Measurements from ENCODE around the gene LPCAT3.
A peak's percentile ranks its signal among the peaks of the same experiment; 100 is the strongest.

LPCAT3 gene

DNA sequence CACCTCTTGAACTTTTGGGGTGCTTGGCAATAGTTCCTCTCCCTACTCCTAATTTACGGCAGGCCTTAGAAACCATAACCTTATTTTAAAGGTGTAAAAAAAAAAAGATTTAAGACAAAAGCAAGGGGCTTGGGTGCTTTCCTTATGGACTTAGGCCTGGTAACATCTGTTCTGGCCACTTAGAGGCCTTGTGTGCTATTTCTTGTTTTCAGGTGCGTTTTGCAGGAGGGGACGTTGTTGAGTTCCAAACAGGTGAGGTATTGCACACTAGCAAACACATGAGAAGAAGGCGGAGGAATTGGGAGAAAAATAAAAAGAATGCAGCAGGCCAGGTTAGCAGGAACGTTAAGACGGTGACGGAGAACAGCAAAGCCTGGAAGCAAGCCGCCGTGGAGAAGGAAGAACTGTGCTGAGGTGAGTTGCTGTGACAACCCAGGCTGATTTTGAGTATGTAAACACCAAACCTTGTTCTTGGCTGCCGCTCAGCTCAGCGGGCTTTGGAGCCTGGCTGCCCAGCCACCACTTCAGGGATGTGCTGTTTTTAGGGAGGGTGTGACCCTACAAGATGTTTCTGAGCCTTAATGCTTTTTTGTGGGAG is 30.2 kb downstream of the LPCAT3 start:
- no peak for DNase-seq

DNA sequence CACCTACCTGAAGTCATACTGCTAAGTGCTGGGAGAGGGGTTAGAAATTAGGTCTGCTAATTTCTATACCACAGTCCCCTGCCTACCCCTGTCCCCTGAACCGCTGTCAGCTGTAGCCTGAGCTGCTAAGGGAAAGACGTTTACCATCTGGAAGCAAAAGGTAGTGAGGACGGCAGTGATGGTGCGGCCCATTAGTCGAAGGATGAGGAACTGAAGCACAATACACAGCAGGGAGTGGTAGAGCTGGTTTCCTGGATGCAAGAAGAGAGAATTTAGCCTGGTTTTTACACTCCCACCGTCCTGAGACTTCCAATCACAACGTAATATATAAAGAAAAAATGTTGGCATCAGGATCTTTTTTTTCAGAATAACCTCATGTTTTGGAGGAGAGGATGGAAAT is 35.7 kb downstream of the LPCAT3 start:
- DNase-seq: no peak

DNA sequence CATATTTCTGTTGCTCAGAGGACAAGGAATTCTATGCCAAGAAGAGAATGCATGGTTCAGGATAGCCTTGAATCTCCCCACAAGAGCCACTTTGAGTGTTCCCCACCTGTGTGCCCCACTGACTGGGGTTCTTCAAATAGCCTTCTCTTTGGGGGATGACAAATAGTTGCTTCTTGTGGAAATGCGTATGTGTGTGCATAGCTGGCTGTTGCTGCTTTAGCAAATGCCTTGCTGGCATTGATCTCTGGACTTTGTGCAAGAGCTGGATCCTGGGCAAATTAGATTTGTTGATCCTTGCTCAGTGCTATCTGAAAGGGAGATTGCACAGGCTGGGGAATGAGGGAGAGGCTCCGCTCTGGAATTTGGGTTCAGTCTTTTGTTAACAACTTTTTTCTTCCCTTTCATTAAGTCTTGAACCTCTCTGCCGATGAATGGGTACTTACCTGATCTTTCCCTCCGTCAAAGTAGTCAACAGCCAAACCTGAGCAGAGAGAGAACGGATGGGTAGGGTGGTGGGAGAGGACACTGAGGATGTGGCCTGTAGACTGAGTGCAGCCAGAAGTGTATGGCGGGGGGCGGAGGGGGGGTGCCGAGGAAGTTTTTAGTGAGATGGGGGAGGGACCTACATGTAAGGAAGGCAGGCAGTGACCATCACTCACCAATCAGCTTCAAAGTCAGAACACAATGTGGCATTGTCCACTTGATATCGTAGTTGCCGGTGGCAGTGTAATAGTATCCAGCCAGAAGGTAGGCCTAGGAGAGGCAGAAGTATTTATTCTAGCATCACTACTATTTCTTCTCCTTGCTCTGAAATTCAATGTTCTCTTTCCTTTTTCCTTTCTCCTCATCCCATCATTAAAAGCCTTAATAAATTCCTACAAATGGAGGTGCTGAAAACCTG is 36.9 kb downstream of the LPCAT3 start:
- no peak for DNase-seq

DNA sequence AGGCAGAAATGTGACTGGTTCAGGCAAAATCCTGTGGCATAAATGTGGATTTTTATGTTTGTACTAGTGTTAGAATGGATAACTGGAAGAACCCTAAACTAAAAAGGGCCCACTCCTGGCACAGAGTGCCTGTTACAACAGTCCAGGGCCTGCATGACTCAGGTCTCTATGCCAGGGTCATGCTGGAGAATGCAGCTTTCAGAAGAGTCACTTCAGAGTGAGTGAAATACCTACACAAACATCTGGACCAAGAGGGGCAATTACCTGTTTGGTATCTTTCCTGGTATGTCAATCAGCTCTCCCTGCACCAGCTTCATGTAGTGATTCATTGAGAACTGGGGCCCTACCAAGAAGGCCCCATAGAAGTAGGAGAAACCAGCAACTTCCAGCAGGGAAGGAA is 37.5 kb downstream of the LPCAT3 start:
- no peak for DNase-seq

DNA sequence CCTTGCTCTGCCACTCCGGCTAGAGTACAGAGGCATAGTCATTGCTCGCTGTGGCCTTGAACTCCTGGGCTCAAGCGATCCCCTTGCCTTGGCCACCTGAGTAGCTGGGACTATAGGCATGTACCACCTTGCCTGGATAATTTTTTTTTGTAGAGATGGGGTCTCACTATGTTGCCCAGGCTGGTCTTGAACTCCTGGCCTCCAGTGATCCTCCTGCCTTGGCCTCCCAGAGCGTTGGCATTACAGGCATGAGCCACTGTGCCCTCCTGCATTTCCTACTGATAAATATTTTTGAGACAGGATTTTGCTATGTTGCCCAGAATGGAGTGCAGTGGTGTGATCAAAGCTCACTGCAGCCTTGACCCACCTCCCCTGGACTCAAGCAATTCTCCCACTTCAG is 38.2 kb downstream of the LPCAT3 start:
- DNase-seq: no peak

DNA sequence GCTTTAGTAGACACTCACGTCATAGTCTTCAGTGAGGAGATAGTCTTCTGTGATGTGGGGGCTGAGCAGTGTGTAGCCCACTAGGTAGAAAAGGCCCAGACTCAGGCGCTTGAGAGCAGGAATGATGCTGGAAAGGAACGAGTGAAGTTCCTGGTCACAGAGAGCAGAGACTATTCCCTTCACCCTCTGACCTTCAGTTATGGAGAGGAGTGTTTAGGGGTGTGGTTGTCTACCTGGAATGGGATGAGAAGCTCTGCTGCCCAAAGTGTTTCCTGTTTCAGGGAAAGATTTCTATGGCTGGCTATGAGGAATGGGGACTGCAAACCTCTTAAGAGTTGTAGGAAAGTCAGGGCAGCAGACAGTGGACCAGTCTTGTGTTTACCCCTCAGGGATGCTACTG is 38.8 kb downstream of the LPCAT3 start:
- no peak for DNase-seq

DNA sequence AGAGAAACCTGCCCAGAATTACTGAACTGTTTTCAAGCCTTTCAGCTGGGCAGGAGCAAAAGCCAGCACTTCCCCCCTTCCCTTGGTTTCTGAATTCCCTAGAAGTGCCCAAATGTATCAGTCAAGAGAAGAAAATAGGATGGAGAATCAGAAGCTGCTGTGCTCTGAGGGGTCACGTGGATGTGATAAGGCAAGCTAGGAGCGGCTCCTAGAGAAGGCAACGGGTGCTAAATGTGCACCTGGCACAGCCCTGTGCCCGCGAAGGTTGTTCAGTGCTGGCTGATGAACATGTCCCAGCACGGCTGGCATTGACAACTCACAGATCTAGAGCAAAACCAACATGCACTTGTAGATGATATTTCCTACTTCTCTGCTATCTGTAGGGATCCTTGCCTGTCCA is 39.3 kb downstream of the LPCAT3 start:
- DNase-seq: no peak

DNA sequence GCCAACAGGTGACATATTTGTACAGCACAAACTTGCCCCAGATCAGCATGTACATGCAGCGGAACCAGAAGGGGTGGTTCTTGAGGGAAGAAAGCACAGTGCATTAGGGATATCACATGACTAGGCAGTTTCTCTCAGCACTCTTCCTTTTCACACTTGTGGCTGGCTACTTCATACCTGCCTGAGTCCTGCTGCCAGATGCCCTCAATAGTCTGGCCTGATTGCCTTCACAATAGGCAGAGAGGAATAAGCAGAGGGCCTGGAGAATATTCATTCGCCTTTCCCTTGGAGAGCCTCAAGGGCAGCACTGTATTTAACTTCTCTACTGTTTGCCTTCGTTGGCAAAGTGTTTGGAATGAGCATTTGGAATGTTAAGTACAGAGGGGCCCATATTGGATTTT is 39.7 kb downstream of the LPCAT3 start:
- no peak for DNase-seq

DNA sequence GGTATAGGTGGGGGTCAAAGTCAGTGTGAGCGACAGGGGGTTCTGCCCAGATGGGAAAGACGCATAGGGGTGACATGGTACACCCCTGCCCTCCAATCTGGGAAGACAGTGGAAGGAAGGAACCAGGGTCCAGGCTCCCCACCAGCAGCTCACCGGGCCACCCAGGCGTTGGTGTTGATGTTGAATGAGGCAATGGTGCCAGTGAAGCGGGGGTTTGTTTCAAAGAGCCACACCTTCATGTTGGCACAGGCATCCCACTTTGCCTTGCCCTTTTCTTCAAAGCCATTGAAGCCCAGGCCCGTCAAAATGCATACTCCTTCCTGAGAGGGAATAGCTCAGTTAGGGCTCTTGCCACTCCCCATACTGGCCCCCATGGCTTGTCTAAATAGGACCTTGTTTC is 40.1 kb downstream of the LPCAT3 start:
- DNase-seq: no peak

DNA sequence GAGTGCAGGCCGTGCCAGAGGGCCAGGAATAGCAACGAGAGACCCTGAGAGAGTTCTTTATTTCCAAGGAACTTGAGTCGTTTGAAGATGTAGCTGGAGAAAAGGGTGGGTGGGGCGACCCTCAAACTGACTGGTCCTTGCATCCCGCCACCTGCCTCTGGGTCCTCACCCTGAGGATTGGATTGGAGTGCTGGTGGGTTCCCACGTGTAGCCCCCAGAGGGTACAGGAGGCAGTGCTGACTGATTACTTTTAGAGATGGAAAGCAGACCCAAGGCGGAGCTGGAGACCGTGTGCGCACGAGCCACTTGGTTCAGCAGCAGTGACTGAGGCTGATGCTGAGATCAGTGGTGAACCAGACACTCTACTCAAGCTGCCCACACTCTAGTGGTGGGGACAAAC is 40.6 kb downstream of the LPCAT3 start:
- DNase-seq: no peak

DNA sequence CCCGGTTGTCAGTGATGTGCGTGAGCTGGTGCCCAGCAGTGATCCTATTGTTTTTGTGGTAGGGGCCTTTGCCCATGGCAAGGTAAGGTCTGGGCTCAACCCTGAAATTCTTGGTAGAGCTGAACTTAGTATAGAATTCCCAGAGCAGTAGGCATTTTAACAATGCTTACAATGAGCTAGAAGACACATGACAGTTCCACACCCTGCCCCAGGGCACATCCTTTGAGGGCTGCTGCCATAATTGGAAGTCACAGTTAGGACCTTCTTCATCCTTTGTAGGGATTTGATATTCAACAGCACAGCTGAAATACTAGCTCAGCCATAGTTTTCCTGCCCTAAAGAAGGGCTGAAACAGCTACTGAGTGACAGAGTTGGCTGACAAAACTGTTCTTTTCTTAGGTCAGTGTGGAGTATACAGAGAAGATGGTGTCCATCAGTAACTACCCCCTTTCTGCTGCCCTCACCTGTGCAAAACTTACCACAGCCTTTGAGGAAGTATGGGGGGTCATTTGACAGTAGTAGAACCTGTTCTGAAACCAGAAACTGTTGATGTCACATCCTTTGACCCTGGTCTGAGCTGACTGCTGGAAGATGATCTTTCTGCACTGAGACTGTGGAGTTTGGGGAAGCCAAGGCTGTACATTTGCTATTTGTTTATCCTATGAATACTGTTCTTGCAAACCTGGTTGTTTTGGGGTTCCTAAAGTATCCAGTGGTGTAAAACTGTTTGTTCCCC is 42.8 kb downstream of the LPCAT3 start:
- no peak for DNase-seq

DNA sequence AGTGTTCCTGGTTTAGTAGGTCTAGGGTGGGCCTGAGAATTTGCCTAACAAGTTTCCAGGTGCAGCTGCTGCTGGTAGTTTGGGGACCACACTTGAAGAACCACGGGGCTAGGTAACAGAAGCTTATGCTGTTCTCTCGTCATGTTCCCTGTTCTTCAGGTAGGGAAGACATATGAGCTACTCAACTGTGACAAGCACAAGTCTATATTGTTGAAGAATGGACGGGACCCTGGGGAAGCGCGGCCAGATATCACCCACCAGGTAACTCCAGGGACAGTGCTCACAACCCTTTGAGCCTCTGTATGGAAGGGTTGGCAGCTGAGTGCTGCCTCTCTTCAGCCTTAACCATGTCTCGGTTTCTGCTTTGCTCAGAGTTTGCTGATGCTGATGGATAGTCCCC is 44.1 kb downstream of the LPCAT3 start:
- DNase-seq: no peak

DNA sequence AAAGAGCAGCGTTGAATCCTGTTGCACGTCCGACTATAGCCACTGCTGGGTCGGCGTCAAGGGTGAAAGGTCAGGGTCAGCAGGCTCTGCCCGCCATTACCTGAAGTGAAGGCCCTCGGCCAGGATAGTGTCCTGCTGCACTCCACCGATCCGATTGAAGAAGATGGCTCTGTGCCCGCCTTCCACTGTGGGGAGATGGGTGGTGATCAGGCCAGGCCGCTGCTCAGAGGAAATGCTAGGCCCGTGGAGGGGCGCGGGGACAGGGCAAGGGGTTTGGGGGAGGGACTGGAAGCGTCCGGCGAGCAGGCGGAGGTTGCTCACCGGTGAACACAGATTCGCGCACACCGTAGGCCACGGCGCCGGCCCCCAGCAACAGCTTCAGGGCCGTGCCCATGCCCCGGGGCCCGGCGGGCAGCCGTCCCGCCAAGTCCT is 48.2 kb downstream of the LPCAT3 start:
- no peak for DNase-seq

DNA sequence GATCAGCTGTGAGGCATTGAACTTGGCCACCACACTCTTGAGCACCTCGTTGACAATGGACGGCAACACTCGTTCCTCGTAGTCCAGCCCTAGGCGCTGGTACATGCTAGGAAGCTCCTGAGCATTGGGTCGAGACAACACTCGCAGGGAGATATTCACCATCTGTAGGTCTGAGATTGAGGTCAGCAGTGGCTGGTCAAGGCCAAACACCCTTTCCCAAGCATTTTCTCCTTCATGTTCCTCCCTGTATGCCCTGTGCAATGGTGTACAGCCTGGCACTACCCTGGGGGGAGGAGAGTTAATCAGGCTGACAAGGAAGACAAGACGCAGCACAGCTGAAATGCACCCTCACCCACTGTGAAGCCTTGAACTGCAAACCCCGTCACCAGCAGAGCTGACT is 49.9 kb downstream of the LPCAT3 start:
- no peak for DNase-seq

DNA sequence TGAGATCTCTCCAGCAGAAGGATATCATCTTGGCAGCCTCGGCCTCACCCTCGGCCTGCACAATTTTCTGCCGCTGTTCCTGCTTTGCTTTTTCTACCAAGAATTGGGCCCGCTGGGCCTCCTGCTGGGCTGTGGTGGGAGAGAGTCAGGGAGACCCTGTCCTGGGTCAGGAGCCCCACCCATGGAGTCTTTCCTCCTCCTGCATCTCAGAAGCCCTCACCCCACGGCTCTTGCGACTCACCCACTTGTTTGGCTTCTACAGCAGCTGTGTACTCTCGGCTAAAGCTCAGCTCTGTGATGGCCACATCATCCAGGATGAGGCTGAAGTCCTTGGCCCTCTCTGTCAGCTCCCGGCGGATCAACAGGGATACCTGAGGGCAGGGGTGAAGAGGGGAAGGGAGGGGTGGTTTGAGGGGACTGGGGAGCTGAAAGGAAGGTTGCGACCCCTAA is 50.6 kb downstream of the LPCAT3 start:
- no peak for DNase-seq

DNA sequence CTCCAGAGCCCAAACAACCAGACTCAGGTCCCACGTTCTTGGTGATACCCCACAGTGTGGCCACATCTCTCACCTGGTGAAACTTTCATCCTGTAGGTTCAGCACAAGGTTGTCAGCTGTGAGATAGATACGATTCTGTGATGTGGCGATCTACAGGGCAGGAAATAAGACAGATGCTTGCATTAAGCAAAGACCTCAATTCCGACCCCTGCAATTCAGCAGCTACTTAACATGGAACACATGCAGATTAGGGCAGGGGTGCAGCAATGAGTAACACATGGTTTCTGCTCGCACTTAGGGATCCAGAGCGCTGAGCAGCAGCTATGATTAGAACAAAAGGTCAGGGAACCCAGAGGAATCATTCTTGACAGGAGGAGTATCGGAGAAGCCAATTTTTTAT is 51.9 kb downstream of the LPCAT3 start:
- DNase-seq: no peak

DNA sequence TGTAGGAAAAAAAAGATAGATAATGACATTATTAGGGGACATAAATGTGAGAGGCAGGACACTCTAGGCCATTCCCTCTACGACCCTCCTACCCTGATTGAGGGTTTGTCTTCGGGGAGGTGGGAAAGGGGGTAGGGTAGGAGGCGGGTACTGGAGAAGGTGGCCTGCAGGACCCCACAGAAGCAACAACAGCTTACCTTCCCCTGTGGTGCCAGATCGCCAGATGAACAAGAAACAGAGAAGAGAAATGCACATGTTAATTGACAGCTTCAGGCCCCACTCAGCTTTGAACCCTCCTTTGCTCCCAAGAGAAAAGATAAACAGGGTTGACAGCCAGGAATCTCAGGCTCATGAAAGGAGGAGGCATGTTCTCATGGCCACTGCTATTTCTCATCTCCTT is 52.6 kb downstream of the LPCAT3 start:
- no peak for DNase-seq

DNA sequence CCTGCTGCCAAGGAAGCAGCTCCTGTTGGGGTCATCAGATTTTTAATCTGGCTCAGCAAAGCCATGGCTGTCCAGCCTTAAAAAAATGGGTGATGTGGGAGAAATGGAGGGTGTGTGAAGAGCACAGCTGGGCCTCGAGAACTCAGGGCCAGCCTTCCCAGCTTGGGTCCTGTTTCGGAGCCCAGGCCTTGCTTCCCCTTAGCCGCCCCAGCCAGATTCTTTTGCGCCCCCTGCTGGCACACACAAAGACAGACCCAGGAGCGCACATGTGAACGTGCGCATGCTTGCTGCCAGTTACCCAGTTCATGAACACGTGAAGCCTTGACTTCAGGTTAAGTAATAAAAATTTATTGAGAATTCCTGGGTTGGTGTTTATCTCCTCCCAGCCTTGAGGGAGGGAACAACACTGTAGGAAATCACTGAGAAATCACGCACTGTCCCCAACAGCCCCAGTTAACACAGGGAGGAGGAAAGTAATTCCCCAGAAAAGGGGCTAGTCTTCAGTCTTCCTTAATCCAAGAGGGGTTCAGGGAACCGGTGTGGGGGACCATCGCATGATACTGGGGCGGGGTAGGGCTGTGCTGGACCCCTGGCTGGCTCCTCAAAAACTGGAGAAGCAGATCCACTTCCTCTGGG is 53.1 kb downstream of the LPCAT3 start:
- peak; percentile 84 for DNase-seq

DNA sequence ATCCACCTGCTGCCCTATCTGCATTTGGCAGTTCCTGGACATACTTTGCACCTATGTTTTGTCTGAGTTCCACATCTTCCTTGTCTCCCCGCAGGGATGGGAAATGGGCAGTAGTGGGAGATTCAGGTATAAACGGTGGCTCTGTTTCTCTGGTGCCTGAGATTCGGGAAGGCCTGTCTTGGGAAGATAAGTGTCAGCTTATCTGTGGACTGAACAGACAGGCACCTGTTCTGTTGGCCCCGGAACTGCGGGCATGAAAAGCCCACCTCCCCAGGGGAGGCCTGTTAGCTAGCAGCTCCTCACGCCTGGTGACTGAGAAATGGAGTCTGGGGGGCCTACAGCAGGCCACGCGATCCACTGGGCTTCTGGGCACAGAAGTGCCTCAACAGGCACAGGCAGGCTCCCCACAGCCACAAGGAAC is 53.7 kb downstream of the LPCAT3 start:
- DNase-seq: no peak

DNA sequence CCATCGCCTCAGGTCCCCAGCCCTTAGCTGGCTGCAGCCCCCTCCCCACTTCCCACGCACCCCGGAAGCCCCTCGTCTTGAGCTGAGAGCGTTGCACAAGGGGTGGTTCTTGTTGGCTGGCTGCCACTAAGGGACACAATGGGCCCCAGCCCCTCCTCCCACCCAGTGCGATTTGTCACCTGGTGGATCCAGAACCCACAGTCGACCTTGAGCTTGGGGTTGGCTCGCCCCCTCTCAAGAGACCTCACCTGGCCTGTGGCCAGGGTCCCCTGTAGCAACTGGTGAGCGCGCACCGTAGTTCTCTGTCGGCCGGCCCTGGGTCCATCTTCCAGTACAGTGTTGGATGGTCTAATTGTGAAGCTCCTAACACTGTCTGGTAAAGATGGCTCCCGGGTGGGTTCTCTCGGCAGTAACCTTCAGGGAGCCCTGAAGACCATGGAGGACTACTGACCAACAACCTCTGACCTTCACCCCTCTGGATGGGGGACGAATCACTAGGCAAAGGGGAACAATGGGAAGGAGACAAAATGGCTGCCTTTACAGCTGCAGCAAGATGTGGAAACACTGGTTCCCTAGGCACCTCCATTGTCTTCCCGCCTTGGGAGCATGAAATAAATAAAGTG is 54.4 kb downstream of the LPCAT3 start:
- no peak for DNase-seq

DNA sequence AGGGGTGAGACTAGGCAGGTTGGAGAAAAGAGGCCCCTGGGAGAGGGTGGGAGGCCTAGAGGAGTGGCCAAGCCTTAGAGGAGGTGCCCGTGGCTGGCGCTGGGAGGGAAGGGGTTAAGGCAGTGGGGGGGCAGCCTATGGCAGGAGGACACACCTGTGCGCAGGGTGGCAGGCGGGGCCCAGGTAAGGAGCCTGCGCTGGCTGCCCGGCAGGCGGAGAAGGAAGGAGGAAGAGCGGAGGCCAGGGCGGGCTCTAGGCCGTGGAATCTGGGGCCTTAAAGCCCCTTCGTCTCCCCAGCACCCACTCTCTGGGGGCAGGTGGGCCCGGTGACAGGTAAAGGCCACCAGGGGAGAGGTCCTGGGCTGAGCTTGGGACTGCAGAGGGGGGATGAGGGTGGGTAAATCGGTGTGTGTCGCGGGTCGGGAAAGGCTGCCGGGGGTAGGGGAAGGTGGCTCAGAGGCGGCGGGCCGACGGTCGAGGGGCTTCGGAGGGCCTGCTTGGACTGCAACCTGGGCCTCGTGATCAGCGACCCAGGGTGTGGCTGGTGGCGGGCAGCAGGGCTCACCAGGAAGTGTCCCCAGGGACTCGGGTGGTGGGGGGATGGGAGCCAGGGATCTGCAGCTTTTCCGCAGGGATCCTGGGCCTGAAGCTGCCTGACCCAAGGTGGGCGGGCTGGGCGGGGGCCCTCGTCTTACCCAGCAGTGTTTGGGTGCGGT is 55.1 kb downstream of the LPCAT3 start:
- DNase-seq: no peak
